NCI-H460 (cell line): Measurements from ENCODE around the gene ZNF564. TPM values are rescaled to one million over a fixed set of nuclear protein-coding genes. Genes with fewer than 3 reads are reported as not detected.
"Not testable (repeated sequence)": the region's sequence is repeated elsewhere in the genome, so short reads cannot be mapped to it uniquely, and the experiment has no call there.

ENCODE experiments used
- DNase-seq: peaks from one replicate; pipeline ENCODE4 v3.0.0-alpha.2; 2016; ENCODE audit warnings: low read depth; ENCODE audit errors: extremely low read depth
- small RNA-seq, 2 experiments: library from RNA; depleted of rRNA; stranded (forward); fragments of <200 nt; gene quantifications; one replicate each; pipeline ENCODE3, GENCODE V24; 2014
- total RNA-seq: library from RNA; depleted of rRNA; stranded (reverse); fragments of >200 nt; shearing (Covaris generic); gene quantifications from 2 replicates; pipeline ENCODE4 v1.2.3, GENCODE V29; 2014; rRNA removed

Gene ZNF564
- total RNA-seq, 1 experiment from 2014 or later, result 3.5 TPM

DNA sequence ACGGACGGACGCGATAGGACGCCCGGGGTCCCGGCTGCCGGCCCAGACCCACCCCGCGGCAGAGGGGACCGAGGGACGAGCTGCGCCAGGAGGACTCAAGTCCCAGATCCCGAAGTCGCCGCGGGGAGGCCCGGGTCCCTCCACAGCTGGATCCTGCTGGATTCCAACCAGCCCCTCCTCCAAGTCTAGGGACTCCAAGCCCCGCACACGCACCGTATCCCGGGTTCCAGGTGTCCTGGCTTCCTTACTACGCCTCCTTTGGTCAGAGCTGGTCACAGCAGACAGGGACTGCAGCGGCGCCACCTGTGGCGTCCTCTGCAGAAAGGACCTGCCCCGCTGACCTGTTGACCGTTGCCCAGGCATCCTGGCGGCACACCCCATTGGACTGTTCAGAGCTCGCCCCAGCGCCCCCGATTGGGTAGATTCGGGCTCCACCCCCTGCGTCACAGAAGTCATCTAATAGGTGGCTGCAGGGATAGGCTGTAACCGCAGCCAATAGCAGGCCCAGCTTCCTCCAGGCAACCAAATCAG, 37.7 kb downstream of the ZNF564 start:
- DNase-seq, result no peak

DNA sequence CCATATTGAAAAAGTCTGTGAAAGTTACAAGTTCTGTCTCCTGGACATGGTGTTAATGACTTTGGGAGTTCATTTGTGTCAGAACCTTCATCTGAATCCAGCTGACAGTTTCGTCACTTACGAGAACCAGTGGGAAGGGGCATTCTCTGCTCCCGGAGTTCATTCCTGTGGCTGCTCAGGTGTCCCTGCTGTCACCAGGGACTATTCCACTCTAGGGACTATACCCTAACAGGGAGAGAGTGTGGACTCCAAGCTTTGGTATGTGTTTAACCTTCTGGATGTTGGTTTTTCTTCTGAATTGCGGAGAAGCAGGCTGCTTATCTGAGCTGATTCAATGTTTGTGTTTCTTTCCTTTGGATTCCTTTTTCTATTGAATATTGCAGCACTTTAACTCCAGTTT, 54.2 kb downstream of the ZNF564 start:
- DNase-seq, result no peak

DNA sequence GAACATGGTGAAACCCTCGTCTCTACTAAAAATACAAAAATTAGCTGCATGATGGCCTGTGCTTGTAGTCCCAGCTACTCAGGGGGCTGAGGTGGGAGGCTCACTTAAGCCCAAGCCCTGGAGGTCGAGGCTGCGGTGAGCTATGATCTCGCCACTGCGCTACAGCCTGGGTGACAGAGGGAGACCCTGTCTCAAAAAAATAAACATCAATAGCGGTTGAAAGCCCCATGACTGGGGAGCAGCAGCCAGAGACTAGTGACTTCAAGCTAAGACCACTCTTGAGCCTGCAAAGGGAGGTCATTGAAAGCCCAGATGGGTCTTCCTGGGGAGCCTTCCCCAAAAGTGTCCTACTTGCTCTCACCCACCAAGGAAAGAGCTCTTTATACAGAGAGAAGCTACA, 54.8 kb downstream of the ZNF564 start:
- DNase-seq, result no peak

GRCh38 chr19:12495002-12495802, 56.1 kb downstream of the ZNF564 start:
- peak; percentile 47 for DNase-seq

- DNase-seq, result no peak
Observed at GRCh38 chr19:12494260-12494860, 56.9 kb downstream of the ZNF564 start.

GRCh38 chr19:12486265-12486783, 65.0 kb downstream of the ZNF564 start:
- not testable (repeated sequence) for DNase-seq

GRCh38 chr19:12485571-12485970, 65.7 kb downstream of the ZNF564 start:
- no peak for DNase-seq

- no peak for DNase-seq
Observed at GRCh38 chr19:12485052-12485416, 66.2 kb downstream of the ZNF564 start.

- DNase-seq, result peak; percentile 3
Observed at GRCh38 chr19:12484371-12485051, 66.8 kb downstream of the ZNF564 start, which contains the start of gene ZNF709. Gene ZNF709 (minus strand): TSS chr19:12484816. CDS start chr19:12484657, 159 bp downstream.

DNA sequence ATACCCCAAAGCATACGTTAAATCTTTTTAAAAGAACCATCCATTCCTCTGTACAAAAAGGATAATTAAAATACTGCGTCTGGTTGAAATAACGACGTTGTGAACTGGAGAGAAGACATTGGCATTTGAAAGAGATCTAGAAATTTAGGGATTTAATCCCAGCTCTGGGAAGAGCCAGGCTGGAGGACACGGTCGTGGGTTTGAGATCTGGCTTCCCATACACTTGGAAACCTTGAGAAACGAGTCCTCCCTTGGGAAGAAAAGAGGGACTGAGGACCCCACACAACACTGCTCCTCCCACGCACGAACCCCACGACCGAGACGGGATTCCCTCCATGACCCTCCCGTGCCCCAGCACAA, 67.3 kb downstream of the ZNF564 start:
- no peak for DNase-seq

DNA sequence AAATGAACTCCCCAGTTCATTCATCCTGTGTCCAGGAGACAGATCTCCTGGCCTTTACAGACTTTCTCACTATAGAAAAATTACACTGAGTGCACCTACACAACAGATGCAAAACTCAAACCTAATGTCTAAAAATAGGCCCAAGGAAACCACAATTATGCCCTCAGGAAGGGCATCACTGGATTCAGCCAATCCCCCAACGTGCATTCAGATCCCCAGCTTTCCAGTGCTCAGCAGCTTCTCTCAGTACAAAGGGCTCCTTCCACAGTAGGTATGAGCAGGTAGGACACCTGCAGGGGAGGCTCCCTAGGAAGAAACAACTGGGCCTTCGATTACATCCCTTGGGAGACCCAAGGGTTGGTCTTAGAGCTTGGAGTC, 68.8 kb downstream of the ZNF564 start:
- no peak for DNase-seq

GRCh38 chr19:12481781-12482508, 69.3 kb downstream of the ZNF564 start:
- DNase-seq, result no peak

DNA sequence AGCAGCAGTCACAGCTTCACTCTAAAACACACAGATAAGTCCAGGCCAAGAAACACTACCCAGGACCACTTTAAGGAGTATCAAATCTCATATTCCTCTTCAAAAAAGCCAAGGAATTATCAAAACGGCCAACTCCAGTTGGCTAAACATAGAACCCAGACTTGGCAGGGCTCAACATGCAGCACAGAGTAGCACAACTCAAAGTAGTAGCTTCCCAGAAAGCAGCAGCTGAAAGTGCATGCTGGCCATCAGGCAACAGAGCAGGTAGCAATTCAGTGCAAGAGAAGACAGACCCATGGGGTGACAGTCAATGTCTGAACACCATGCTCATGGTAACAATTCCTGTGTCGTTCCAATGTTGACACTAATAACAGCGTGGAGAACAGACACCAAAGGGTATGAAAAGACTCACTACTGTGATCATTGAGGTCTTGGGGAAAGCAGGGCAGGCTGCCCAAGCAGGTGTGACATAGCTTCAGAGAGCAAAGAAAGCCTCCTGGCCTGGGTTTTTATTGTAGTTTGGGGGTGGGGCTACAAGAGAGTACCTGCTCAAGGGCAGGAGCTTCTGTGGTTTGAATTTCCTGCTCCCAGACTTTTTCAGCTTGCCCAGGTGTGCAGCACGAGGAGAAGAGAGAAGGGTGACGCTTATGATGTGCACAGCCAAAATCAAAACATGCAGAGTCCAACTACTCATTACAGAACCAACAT, 72.9 kb downstream of the ZNF564 start:
- DNase-seq, result no peak

Small RNA genes within 50 kb of the gene (small RNA-seq; reads per million reads assigned to genes)
- gene MTCO1P27 (0 reads per million in 2 experiments), gene PPIAP20 (0 reads per million in 2 experiments)

Other genes with a start within 250 kb of the ZNF564 start
- not detected in 2 replicates for gene ZNF563, start 217.8 kb downstream of the ZNF564 start, total RNA-seq
- gene ZNF442, start 185.8 kb downstream of the ZNF564 start, total RNA-seq, result not detected in 2 replicates
- 1.6 and 2.5 TPM in 2 replicates for gene ZNF799, start 150.2 kb downstream of the ZNF564 start, total RNA-seq
- gene ZNF443, start 110.5 kb downstream of the ZNF564 start, total RNA-seq, result 1.1 and 1.4 TPM in 2 replicates
- 0.15 TPM in 1 of 2 replicates, not detected in the other for gene ZNF709, start 66.7 kb downstream of the ZNF564 start, total RNA-seq
- gene ZNF490, start 59.3 kb upstream of the ZNF564 start, total RNA-seq, result 1.7 and 1.8 TPM in 2 replicates
- gene ZNF791, start 59.4 kb upstream of the ZNF564 start, total RNA-seq, result 14.3 and 15.2 TPM in 2 replicates
- 21.5 and 27.7 TPM in 2 replicates for gene MAN2B1, start 115.3 kb upstream of the ZNF564 start, total RNA-seq
- gene WDR83, start 115.3 kb upstream of the ZNF564 start, total RNA-seq, result 5.8 and 7.7 TPM in 2 replicates
- gene DHPS, start 130.4 kb upstream of the ZNF564 start, total RNA-seq, result 75.7 and 83.6 TPM in 2 replicates
- gene GNG14, start 136.5 kb upstream of the ZNF564 start, total RNA-seq, result not detected in 2 replicates
- gene FBXW9, start 145.1 kb upstream of the ZNF564 start, total RNA-seq, result 6.2 and 6.9 TPM in 2 replicates
- 17.4 and 23.4 TPM in 2 replicates for gene TNPO2, start 172.4 kb upstream of the ZNF564 start, total RNA-seq
- 141 and 145 TPM in 2 replicates for gene TRIR, start 183.2 kb upstream of the ZNF564 start, total RNA-seq
- 50.9 and 53.9 TPM in 2 replicates for gene GET3, start 186.0 kb upstream of the ZNF564 start, total RNA-seq
- 0.22 TPM in 1 of 2 replicates, not detected in the other for gene BEST2, start 200.3 kb upstream of the ZNF564 start, total RNA-seq
- 6.0 TPM in 2 replicates for gene HOOK2, start 224.1 kb upstream of the ZNF564 start, total RNA-seq
- gene JUNB, start 240.0 kb upstream of the ZNF564 start, total RNA-seq, result 137 and 153 TPM in 2 replicates